Prostate gland (tissue), 2 donors: ENCODE measurements around the gene UBAC2. TPM values are rescaled to one million over a fixed set of nuclear protein-coding genes. Genes with fewer than 3 reads are reported as not detected.

Experiments used
- DNase-seq: peaks from one replicate; pipeline ENCODE4 v3.0.0-alpha.2; 2019; ENCODE audit warnings: low spot score
- H3K27ac ChIP-seq, 2 donors: fragments of 200-600 bp; sonication (generic); 2 replicates each; pipeline ENCODE4 v1.5.1; 2017 to 2019
- H3K27me3 ChIP-seq: fragments of 200-600 bp; sonication (generic); replicated peaks from 2 replicates; pipeline ENCODE4 v1.5.1; 2019; ENCODE audit not compliant: insufficient read depth
- H3K36me3 ChIP-seq, 2 donors: fragments of 200-600 bp; sonication (generic); 1 replicate in 1 of 2; 2 replicates in 1 of 2; pipeline versions ENCODE4 v1.5.1 to v1.8.1; 2017 to 2019
- H3K4me1 ChIP-seq: fragments of 200-600 bp; sonication (generic); replicated peaks from 2 replicates; pipeline ENCODE4 v1.5.1; 2019
- H3K4me3 ChIP-seq, 2 donors: fragments of 200-600 bp; sonication (generic); 2 replicates each; pipeline ENCODE4 v1.5.1; 2017 to 2019
- H3K9me3 ChIP-seq: fragments of 200-600 bp; sonication (generic); 2 replicates; pipeline ENCODE4 v1.5.1; 2017
- CTCF ChIP-seq, 4 experiments: fragments of 200-600 bp in 2 of 4; fragments of 450-650 bp in 2 of 4; sonication (generic) in 2 of 4; IDR thresholded peaks; 1 replicate in 3 of 4; 2 replicates in 1 of 4; pipeline ENCODE4 v1.5.1; 2016 to 2019; ENCODE audit warnings: antibody characterized with exemption in 4 of 4, mild to moderate bottlenecking in 2 of 4, moderate library complexity in 2 of 4
- POLR2A ChIP-seq: fragments of 450-650 bp; IDR thresholded peaks from one replicate; pipeline ENCODE4 v1.6.1; 2016; ENCODE audit warnings: antibody characterized with exemption, mild to moderate bottlenecking
- POLR2AphosphoS5 ChIP-seq: sonication (generic); formaldehyde crosslinking; IDR thresholded peaks from one replicate; pipeline ENCODE4 v1.6.1; 2017; ENCODE audit warnings: antibody characterized with exemption
- WGBS: methylation state at CpG from one replicate; pipeline ENCODE4 v1.1.5; 2018; 5-methylcytosine and 5-hydroxymethylcytosine counted together
- intact Hi-C: fragments of 100-400 bp; cut with DNase I; formaldehyde crosslinking; loops from one replicate; pipeline ENCODE4 v1.14.2; 2022
- total RNA-seq, 2 donors: library from RNA; depleted of rRNA; stranded (reverse); fragments of >200 nt; gene quantifications; one replicate each; pipeline ENCODE4 v1.1.0, GENCODE V29; 2016

UBAC2 gene
- total RNA-seq, 2 donors from 2014 or later, result 60.7 to 86.9 TPM

GRCh38 chr13:99377641-99378040 is 177.0 kb downstream of the UBAC2 start:
- no peaks in the 10 kb centered on the region for H3K36me3 ChIP-seq
- no peaks in the 10 kb centered on the region for H3K4me1 ChIP-seq
- no peak for DNase-seq
- no peaks in the 10 kb centered on the region for H3K27me3 ChIP-seq
- 90% methylated on average over 8 of the region's 8 CpGs for whole genome bisulfite sequencing
- TF ChIP-seq POLR2AphosphoS5, result no peak
- no peak for TF ChIP-seq CTCF (IDR thresholded peaks at IDR 0.05)
- TF ChIP-seq POLR2A, result no peak
- no peak overlapping the region for H3K27ac ChIP-seq
- H3K9me3 ChIP-seq, result no peaks in the 10 kb centered on the region
- intact Hi-C loops, result no loop called here
- no peak overlapping the region for H3K4me3 ChIP-seq

- Histone ChIP-seq H3K27me3 (no peaks in the 10 kb centered on the region), H3K36me3 (no peaks in the 10 kb centered on the region)
- no peak for TF ChIP-seq POLR2AphosphoS5
- TF ChIP-seq CTCF (IDR thresholded peaks at IDR 0.05), result no peak
- no peak for TF ChIP-seq POLR2A
These were observed 178.5 kb downstream of the UBAC2 start for GRCh38 chr13:99378985-99379733.

GRCh38 chr13:99379856-99380801 is 179.5 kb downstream of the UBAC2 start:
- DNase-seq, result no peak
- TF ChIP-seq CTCF (IDR thresholded peaks at IDR 0.05), result no peak
- Histone ChIP-seq H3K27me3 (no peaks in the 10 kb centered on the region), H3K36me3 (no peaks in the 10 kb centered on the region), H3K9me3 (no peaks in the 10 kb centered on the region), H3K4me3 (no peak overlapping the region), H3K27ac (no peak overlapping the region), H3K4me1 (no peaks in the 10 kb centered on the region)
- intact Hi-C loops, result no loop called here
- WGBS, result 88% methylated on average over 16 of the region's 16 CpGs

More at GRCh38 chr13:99378985-99379733, 178.5 kb downstream of the UBAC2 start:
- no peak overlapping the region for H3K27ac ChIP-seq
- DNase-seq, result no peak
- H3K4me1 ChIP-seq, result no peaks in the 10 kb centered on the region
- 83% methylated on average over 3 of the region's 3 CpGs for WGBS
- no peak overlapping the region for H3K4me3 ChIP-seq
- H3K9me3 ChIP-seq, result no peaks in the 10 kb centered on the region
- intact Hi-C loops, result no loop called here

GRCh38 chr13:99380921-99381645 is 180.4 kb downstream of the UBAC2 start:
- intact Hi-C loops, result no loop called here
- Histone ChIP-seq H3K4me1 (no peaks in the 10 kb centered on the region), H3K4me3 (no peak overlapping the region), H3K27ac (no peak overlapping the region), H3K36me3 (no peaks in the 10 kb centered on the region), H3K9me3 (no peaks in the 10 kb centered on the region), H3K27me3 (no peaks in the 10 kb centered on the region)
- WGBS, result 91% methylated on average over 15 of the region's 15 CpGs
- TF ChIP-seq POLR2AphosphoS5 (no peak), POLR2A (no peak), CTCF (IDR thresholded peaks at IDR 0.05) (no peak)
- DNase-seq, result no peak
